GM21619 (cell line): Measurements from ENCODE around the gene MYRIP.
A peak's percentile ranks its signal among the peaks of the same experiment; 100 is the strongest.
"Not testable (repeated sequence)": the region's sequence is repeated elsewhere in the genome, so short reads cannot be mapped to it uniquely, and the experiment has no call there.

Experiments
- ATAC-seq: cut with Tn5 transposase; IDR thresholded peaks from one replicate; pipeline ENCODE4 v1.9.1; 2021; ENCODE audit not compliant: unreplicated experiment

The MYRIP gene

GRCh38 chr3:39809181-39809994, at the start of gene MYRIP:
TSS of gene MYRIP (plus strand) at chr3:39809609. CDS start at chr3:39900817, 91,208 bp downstream.
- peak; percentile 74 for ATAC-seq

DNA sequence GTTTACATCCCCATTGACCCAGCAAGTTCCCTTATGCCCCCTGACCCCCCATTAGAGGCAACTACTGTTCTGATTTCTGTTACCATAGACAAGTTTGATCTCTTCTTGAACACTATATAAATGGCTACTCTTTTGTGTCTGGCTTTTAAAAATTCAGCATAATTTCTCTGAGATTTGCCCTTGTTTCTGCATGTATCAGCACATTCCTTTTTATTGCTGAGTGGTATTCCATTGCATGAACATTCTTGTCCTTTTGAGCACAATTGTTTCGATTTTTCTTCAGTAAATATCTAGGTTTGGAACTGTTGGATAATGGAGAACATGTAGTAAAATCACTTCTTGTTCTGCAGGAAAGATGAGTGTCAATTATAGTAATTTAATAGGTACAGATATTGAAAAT, 49.1 kb upstream of the MYRIP start:
- ATAC-seq = no peak

GRCh38 chr3:39762537-39763070, 46.8 kb upstream of the MYRIP start:
- ATAC-seq = no peak

GRCh38 chr3:39763390-39763789, 46.0 kb upstream of the MYRIP start:
- no peak for ATAC-seq

- ATAC-seq = no peak
Measured at GRCh38 chr3:39765575-39765974, 43.8 kb upstream of the MYRIP start.

DNA sequence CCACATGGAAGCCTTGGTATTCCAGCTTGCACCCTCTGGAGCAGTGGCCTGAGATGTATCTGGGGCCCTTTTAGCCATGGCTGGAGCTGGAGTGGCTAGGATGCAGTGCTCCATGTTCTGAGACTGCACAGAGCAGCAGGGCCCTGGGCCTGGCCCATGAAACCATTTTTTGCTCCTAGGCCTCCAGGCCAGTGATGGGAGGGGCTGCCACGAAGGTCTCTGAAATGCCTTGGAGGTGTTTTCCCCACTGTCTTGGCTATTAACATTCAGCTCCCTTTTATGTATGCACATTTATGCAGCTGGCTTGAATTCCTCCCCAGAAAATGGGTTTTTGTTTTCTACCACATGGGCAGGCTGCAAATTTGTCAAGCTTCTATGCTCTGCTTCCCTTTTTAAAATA, 43.0 kb upstream of the MYRIP start:
- no peak for ATAC-seq

DNA sequence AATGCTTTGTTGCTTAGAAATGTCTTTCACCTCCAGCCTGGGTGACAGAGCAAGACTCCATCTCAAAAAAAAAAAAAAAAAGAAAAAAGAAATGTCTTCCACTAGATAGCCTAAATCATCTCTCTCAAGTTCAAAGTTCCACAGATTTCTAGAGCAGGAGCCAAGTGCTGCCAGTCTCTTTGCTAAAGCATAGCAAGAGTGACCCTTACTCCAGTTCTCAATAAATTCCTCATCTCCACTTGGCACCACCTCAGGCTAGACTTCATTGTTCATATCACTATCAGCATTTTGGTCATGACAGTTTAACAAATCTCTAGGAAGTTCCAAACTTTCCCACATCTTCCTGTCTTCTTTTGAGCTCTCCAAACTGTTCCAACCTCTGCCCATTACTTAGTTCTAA, 42.5 kb upstream of the MYRIP start:
- ATAC-seq = not testable (repeated sequence)

DNA sequence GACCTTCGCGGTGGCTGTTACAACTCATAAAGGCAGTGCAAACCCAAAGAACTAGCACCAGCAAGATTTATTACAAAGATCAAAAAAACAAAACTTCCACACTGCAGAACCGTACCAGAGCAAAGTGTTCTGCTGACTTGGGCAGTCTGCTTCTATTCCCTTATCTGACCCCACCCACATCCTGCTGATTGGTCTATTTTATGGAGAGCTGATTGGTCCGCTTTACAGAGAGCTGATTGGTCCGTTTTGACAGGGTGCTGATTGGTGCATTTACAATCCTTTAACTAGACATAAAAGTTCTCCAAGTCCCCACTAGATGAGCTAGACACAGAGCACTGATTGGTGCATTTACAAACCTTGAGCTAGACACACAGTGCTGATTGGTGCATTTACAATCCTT, 31.2 kb upstream of the MYRIP start:
- not testable (repeated sequence) for ATAC-seq

GRCh38 chr3:39779511-39780230, 29.7 kb upstream of the MYRIP start:
- ATAC-seq = no peak

DNA sequence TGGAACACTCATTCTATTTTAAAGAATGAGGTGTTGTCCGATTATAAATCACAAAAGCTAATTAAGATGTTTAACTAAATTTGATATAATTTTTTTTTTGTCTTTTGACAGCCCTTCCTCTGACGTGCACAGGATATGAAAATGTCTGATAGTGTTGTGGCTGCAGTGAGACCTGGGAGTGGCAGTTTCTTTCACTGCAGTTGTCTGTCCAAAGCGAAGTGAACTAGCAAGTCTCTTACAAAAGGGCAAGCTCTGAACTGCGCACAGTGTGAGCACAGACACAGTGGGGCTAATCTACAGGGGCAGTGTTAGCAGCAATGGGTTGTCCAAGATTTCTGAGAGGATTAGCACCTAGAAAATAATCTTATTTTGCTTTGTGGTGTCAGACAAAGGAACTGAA, 29.1 kb upstream of the MYRIP start:
- ATAC-seq = no peak

DNA sequence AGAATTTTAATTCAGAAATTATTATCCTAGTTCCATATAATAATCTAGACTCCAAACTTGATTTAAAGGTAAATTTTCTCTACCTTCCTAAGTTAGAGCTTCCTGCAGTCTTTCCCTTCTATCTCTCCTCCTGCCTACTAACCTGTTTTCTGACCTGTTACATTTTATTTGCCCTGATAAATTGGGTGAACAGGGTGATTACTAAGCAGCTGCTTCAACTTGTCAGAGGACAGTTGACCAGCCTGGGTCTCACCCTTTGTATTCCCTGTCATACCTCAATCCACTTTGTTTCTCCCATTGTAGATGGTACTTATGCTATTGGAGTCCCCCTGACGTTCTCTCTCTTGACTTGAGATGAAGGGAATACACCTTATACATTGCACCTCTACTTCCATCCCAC, 28.4 kb upstream of the MYRIP start:
- ATAC-seq = no peak

- ATAC-seq = no peak
Measured at GRCh38 chr3:39781632-39782031, 27.8 kb upstream of the MYRIP start.

DNA sequence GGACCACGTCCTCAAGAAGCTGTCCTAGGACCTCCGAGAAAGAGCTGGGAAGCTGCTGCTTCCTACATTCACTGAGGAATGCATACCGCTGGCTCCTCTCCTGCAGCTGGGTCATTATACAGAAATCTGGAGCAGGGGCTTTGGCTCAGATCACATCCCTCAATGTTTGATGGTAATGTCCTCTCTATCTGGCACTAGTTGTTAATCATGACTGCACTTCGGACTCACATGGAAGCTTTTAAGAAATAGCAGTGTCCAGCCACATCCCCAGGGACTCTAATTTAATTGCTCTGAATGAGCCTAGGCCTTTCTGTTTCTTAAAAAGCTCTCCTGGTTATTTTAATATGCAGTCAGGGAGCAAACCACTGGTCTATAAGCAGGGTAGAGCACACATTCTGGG, 25.7 kb upstream of the MYRIP start:
- ATAC-seq = no peak

- no peak for ATAC-seq
Measured at GRCh38 chr3:39784922-39785321, 24.5 kb upstream of the MYRIP start.

DNA sequence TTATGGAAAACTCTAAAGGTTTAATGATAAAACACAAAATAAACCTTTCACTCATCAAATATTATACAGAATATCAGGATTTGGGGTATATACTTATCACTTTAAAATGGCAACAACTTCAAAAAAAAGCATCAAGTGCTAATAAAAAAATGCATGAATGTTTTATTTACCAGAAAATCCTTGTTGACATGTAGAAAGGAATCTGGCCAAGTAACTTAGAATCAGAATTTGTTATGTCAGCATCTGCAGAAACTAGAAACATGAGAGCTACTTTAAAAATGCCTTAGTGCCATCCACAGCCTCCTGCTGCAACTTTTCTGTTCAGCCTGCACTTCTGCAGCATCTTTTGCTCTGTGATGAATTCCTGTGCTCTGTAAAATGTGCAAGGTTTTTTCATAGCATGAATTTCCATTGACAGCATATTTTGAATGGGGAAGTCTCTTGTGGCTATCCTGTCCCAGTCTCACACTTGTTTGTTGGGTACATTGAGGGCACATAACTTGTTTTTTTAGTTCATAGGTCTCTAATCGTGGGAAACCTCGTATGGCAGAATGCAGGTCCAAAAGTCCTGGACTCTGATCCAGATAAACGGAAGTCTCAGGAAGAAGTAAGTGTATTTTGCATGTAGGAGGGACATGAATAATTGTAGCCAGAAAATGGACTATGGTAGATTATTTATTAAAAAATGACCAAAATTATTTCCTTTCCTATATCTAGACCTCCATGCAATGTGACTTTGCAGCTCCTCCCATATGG, 21.1 kb upstream of the MYRIP start:
- ATAC-seq = no peak

DNA sequence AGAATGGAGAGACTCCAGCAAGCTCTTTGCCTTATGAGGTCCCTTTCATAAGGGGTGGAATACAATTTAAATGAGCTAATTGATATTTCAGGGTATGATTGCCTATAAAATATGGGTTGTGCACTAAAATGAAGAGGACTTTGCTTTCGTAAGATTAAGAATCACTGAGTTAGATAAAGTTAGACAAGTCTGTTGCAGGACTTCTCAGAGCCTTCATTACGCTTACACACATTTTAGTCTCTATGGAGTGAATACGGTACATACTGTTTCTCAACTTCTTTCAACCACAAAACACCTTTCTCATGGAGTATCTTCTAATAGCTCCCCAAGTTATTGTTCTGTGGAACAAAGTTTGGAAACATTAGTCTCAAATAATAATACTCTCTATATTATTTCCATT, 17.8 kb upstream of the MYRIP start:
- ATAC-seq = no peak

GRCh38 chr3:39794880-39795279, 14.5 kb upstream of the MYRIP start:
- ATAC-seq = no peak

- no peak for ATAC-seq
Measured at GRCh38 chr3:39801216-39801615, 8.2 kb upstream of the MYRIP start.

- ATAC-seq = not testable (repeated sequence)
Measured at GRCh38 chr3:39802486-39802885, 6.9 kb upstream of the MYRIP start.

DNA sequence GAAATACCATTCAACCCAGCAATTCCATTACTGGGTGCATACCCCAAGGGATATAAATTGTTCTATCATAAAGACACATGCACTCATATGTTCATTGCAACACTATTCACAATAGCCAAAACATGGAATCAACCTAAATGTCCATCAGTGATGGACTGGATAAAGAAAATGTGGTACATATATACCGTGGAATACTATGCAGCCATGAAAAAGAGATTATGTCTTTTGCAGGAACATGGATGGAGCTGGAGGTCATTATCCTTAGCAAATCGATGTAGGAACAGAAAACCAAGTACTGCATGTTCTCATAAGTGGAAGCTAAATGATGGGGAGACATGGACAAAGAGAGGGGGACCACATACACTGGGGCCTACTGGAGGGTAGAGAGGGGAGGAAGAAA, 5.5 kb upstream of the MYRIP start:
- ATAC-seq = no peak

- no peak for ATAC-seq
Measured at GRCh38 chr3:39804951-39805350, 4.5 kb upstream of the MYRIP start.
